Activated naive CD8-positive, alpha-beta T cell treated with anti-CD3 and anti-CD28 coated beads, Interleukin-2, amount 50 U/mL, for 24 hours (primary cell): Measurements from ENCODE around the gene C11orf68.

Experiments
- ATAC-seq: fragments of 150-1000 bp; cut with Tn5 transposase; one replicate; pipeline ENCODE4 v1.10.0; 2021
- DNase-seq: peaks from one replicate; pipeline ENCODE4 v3.0.0; 2021
- H3K27ac Mint-ChIP-seq: one replicate; pipeline ENCODE4 v1.8.0; 2021; ENCODE audit warnings: mild to moderate bottlenecking, mixed read lengths
- H3K27me3 Mint-ChIP-seq: one replicate; pipeline ENCODE4 v1.8.0; 2021; ENCODE audit warnings: mixed read lengths
- H3K36me3 Mint-ChIP-seq: one replicate; pipeline ENCODE4 v1.8.0; 2021; ENCODE audit warnings: low read depth, mixed read lengths
- H3K4me1 Mint-ChIP-seq: one replicate; pipeline ENCODE4 v1.8.0; 2021; ENCODE audit warnings: mixed read lengths
- H3K4me3 Mint-ChIP-seq: one replicate; pipeline ENCODE4 v1.8.0; 2021; ENCODE audit warnings: mild to moderate bottlenecking, moderate library complexity, mixed read lengths
- H3K9me3 Mint-ChIP-seq: one replicate; pipeline ENCODE4 v1.8.0; 2021; ENCODE audit warnings: mixed read lengths

The C11orf68 gene

DNA sequence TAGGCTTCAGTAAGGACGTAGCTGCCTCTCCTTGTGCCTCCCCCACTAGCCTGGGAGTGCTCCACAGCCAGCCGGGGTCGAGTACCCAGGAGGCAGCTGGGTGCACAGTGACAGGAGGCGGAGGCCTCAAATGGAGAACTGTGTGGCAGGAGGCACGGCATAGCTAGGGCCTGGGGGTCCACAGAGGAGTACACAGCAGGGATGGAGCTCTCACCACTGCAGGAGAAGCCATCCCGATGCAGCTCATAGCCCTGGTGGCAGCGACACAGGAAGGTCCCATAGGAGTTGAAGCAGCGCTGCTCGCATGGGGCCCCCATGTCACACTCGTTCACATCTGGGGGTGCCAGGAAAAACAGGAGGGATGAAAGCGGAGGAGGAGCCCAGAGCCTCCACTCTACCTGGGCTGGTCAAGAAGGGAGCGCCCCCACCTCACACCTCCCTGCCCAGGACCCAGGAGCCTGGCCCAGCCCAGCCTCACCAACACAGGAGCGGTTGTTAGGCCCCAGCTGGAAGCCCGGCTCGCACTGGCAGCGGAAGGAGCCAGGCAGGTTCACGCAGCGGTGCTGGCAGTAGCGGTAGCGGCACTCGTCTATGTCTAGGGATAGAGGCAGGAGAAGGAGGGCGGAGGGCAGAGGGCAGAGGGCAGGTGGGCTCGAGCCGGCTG, 49.1 kb downstream of the C11orf68 start:
- H3K36me3 Mint-ChIP-seq = peaks cover 8% of the 10 kb centered on the region
- ATAC-seq = no peak
- H3K27ac Mint-ChIP-seq = no peak overlapping the region
- no peaks in the 10 kb centered on the region for H3K27me3 Mint-ChIP-seq
- H3K9me3 Mint-ChIP-seq = no peaks in the 10 kb centered on the region
- no peak overlapping the region for H3K4me3 Mint-ChIP-seq
- no peak for DNase-seq
- peaks cover 27% of the 10 kb centered on the region for H3K4me1 Mint-ChIP-seq

DNA sequence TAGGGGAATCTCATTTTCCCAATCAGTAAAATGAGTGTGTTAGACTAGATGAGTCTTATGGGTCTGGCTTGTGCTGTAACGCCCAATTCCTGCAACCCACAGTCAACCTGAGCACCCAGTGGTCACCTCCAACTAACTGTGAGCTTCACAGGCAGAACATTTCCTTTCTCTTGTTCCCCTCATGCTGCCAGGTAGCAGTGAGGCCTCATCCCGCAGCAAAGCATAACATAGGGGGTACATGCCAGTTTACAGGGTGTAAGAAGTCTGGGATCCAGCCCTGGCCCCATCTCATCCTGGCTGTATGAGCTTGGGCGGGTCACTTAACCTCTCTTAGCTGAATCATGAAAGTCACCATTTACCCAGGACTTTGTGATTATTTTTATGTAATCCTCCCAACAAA, 50.0 kb downstream of the C11orf68 start:
- no peak overlapping the region for H3K27ac Mint-ChIP-seq
- peaks cover 26% of the 10 kb centered on the region for H3K4me1 Mint-ChIP-seq
- ATAC-seq (no peak), DNase-seq (no peak)
- no peaks in the 10 kb centered on the region for H3K9me3 Mint-ChIP-seq
- H3K4me3 Mint-ChIP-seq = no peak overlapping the region
- peaks cover 8% of the 10 kb centered on the region for H3K36me3 Mint-ChIP-seq
- no peaks in the 10 kb centered on the region for H3K27me3 Mint-ChIP-seq

DNA sequence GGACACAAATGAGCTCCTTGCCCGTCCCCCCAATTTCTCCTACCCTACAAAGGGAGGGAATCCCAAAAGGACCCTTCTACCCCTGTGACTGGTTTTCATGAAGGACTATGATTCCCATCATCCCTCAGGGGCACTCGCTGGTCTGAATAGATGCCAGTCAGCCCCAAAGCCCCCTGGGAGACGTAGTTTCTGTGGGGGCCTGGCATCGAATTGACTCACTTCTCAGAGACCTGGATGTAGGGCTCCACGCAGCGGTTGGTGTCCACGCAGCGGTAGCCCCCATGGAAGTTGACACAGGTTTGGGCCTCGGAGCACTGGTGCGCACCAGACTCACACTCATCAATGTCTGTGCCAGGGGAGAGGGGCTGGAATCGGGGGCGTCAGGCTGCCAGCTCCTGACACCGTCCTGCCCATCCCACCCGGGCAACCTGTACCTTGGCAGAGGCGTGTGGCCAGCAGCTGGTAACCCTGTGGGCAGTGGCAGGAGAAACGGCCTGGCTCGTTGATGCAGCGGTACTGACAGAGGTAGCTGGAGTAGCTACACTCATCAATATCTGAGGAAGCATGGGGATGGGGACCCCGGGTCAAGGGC, 50.7 kb downstream of the C11orf68 start:
- Mint-ChIP-seq H3K9me3 (no peaks in the 10 kb centered on the region), H3K4me1 (peaks cover 20% of the 10 kb centered on the region), H3K27me3 (no peaks in the 10 kb centered on the region), H3K4me3 (no peak overlapping the region), H3K27ac (no peak overlapping the region), H3K36me3 (peaks cover 8% of the 10 kb centered on the region)
- ATAC-seq (no peak), DNase-seq (no peak)

DNA sequence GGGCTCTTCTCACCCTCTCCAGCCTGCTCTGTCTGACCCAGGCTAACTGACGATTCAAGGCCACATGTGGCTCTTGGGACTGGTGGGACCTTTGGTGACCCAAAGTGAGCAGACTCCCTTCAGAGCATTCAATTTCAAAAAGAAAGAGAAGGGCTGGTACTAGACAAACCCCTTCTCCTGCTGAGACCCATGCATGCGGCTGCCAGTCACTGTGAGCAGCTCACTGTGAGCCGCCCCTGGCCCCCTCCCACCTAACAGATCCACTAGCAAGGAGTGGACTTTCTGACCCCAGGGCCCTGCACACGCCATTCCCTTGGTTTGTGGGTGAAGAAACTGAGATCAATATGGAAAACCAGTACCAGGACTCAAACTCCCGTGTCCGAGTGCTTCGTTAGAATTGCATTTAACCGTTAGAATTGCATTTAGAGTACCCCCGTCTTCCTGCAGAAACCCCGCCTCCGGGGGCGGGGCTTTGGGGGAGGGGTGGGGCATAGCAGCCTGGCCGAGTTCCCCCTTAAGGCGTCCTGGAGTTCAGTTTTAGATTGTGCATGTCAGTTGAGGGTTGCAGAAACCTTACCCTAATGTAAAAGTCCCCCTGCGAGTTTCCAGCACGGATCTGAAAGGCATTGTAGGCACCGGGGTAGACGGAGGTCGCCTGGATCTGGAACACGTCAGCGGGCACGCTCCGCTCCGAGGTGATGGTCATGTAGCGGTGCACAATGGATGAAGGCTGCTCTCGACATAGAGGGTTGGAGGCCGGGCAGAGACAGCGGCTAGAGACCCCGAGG, 51.4 kb downstream of the C11orf68 start:
- ATAC-seq (no peak), DNase-seq (peak; percentile 60)
- H3K27ac Mint-ChIP-seq = no peak overlapping the region
- no peaks in the 10 kb centered on the region for H3K27me3 Mint-ChIP-seq
- H3K4me3 Mint-ChIP-seq = no peak overlapping the region
- no peaks in the 10 kb centered on the region for H3K9me3 Mint-ChIP-seq
- peaks cover 20% of the 10 kb centered on the region for H3K4me1 Mint-ChIP-seq
- peaks cover 12% of the 10 kb centered on the region for H3K36me3 Mint-ChIP-seq
